Upper lobe of left lung (tissue), 6 donors: ENCODE results near the gene GULP1. TPM values are rescaled to one million over a fixed set of nuclear protein-coding genes. Genes with fewer than 3 reads are reported as not detected.
A peak's percentile ranks its signal among the peaks of the same experiment; 100 is the strongest.

Experiments
- ATAC-seq, 2 donors: fragments of 200-7000 bp; cut with Tn5 transposase; one replicate each; pipeline ENCODE4 v1.9.1; 2022; ENCODE audit warnings: mild to moderate bottlenecking in 2 of 2, moderate library complexity in 2 of 2; ENCODE audit not compliant: low FRiP score in 2 of 2
- DNase-seq, 2 donors: peaks; one replicate each; pipeline ENCODE4 v3.0.0-alpha.2; 2019 to 2020
- H3K27ac ChIP-seq, 4 donors: fragments of 200-600 bp; sonication (generic); one replicate each; pipeline ENCODE4 v1.5.1; 2016 to 2019
- H3K27me3 ChIP-seq, 4 donors: fragments of 200-600 bp; sonication (generic); one replicate each; pipeline ENCODE4 v1.5.1; 2017 to 2019
- H3K36me3 ChIP-seq, 4 donors: fragments of 200-600 bp; sonication (generic); one replicate each; pipeline ENCODE4 v1.5.1; 2016 to 2019
- H3K4me1 ChIP-seq, 4 donors: fragments of 200-600 bp; sonication (generic); one replicate each; pipeline ENCODE4 v1.5.1; 2018 to 2019
- H3K4me3 ChIP-seq, 4 donors: fragments of 200-600 bp; sonication (generic); one replicate each; pipeline ENCODE4 v1.5.1; 2017 to 2019; ENCODE audit warnings: mild to moderate bottlenecking in 2 of 4, moderate library complexity in 1 of 4
- H3K9me3 ChIP-seq, 4 donors: fragments of 200-600 bp; sonication (generic); one replicate each; pipeline ENCODE4 v1.5.1; 2018 to 2019
- EP300 ChIP-seq, 4 donors: sonication (generic); formaldehyde crosslinking; IDR thresholded peaks; one replicate each; pipeline ENCODE4 v1.5.1; 2017; ENCODE audit warnings: antibody characterized with exemption in 4 of 4, control low read depth in 2 of 4
- POLR2A ChIP-seq, 4 donors: fragments of 450-650 bp; IDR thresholded peaks; one replicate each; pipeline ENCODE4 v1.5.1; 2016 to 2017; ENCODE audit warnings: antibody characterized with exemption in 4 of 4, mild to moderate bottlenecking in 2 of 4
- POLR2AphosphoS5 ChIP-seq, 2 donors: sonication (generic); formaldehyde crosslinking; IDR thresholded peaks; one replicate each; pipeline ENCODE4 v1.5.1; 2017; ENCODE audit warnings: antibody characterized with exemption in 2 of 2
- WGBS, 2 donors: methylation state at CpG; one replicate each; pipeline ENCODE4 v1.1.5; 2017 to 2018; 5-methylcytosine and 5-hydroxymethylcytosine counted together
- total RNA-seq, 6 donors: library from RNA; depleted of rRNA in 4 of 6; stranded (reverse); fragments of >200 nt in 4 of 6; gene quantifications; one replicate each; pipeline versions ENCODE4 v1.1.0 to v1.2.1, GENCODE V29; 2016 to 2021
- TF ChIP-seq, protein P1 (sequence below), 6 experiments: fragments of 450-650 bp in 4 of 6; fragments of 200-600 bp in 2 of 6; sonication (generic) in 2 of 6; IDR thresholded peaks; one replicate each; pipeline ENCODE4 v1.5.1; 2016 to 2019; ENCODE audit warnings: antibody characterized with exemption in 6 of 6
- donor health status: DM: no; HTN: no; CAD: no; lungs with moderate emphysema.
- donor health status: DM: no; HTN: yes; CAD: no; lungs with severe emphysema.

GULP1 gene
- total RNA-seq, 6 donors from 2014 or later: 12.5 to 71.2 (median 32.7) TPM

DNA sequence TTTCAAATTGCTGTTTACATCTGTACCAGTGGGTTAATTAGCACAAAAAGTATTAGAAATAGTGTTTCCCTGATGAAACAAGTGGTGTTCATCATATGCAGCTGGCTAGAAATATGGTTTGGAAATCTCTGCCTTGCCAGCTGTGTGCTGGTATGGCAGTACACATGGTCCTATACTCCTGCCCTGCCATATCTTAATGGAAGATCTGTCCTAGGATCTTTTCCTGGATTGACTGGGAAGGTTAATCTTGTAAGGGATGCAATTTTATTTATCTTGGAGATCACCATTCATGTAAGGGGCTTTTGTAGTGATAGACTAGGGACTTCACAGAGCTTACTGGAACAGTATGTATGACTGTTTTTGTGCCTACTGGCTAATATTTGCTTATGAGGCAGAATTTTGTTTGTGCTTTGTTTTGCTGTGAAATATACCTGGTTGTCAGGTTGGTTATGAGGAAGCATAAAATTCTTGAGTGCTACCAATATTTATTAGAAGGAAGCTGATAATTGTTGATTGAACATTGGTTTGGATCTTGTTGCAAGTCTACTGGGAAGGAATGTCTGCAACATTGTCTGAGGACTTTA, 73.5 kb downstream of the GULP1 start:
- DNase-seq (no peak), ATAC-seq (no peak)
- TF ChIP-seq POLR2A (IDR thresholded peaks at IDR 0.05) (no peak), POLR2AphosphoS5 (IDR thresholded peaks at IDR 0.05) (no peak), EP300 (IDR thresholded peaks at IDR 0.05) (no peak)
- TF ChIP-seq, protein P1, sequence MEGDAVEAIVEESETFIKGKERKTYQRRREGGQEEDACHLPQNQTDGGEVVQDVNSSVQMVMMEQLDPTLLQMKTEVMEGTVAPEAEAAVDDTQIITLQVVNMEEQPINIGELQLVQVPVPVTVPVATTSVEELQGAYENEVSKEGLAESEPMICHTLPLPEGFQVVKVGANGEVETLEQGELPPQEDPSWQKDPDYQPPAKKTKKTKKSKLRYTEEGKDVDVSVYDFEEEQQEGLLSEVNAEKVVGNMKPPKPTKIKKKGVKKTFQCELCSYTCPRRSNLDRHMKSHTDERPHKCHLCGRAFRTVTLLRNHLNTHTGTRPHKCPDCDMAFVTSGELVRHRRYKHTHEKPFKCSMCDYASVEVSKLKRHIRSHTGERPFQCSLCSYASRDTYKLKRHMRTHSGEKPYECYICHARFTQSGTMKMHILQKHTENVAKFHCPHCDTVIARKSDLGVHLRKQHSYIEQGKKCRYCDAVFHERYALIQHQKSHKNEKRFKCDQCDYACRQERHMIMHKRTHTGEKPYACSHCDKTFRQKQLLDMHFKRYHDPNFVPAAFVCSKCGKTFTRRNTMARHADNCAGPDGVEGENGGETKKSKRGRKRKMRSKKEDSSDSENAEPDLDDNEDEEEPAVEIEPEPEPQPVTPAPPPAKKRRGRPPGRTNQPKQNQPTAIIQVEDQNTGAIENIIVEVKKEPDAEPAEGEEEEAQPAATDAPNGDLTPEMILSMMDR (IDR thresholded peaks at IDR 0.05): no peak
- Histone ChIP-seq H3K36me3 (no peaks in the 10 kb centered on the region), H3K4me1 (peaks cover 0 to 2% (median 0%) of the 10 kb centered on the region in 4 donors), H3K9me3 (no peaks in the 10 kb centered on the region), H3K4me3 (no peak overlapping the region), H3K27me3 (no peaks in the 10 kb centered on the region), H3K27ac (no peak overlapping the region)

DNA sequence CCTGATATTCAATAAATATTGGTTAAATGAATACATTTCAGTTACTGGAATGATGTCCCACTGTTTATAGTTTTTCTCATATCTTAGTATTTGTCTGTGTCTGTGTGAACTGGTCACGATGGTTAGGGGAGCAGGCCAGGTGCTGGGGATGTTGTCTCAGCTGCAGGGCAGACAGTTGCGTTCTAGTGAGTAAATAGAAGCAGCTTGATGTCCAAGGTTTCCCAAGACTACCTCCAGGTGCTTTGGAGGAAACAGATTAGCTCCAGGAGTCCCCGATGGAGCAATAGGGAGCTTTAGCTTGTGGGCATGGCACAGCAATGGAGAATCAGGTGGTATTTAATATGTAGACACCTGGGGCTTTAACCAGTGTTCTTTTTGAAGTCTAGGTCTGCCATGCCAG, 75.5 kb downstream of the GULP1 start:
- ATAC-seq (no peak), DNase-seq (no peak)
- no peak overlapping the region for H3K27ac ChIP-seq
- no peaks in the 10 kb centered on the region for H3K27me3 ChIP-seq
- H3K4me3 ChIP-seq: no peak overlapping the region
- H3K36me3 ChIP-seq: no peaks in the 10 kb centered on the region
- TF ChIP-seq EP300 (IDR thresholded peaks at IDR 0.05) (no peak), POLR2AphosphoS5 (IDR thresholded peaks at IDR 0.05) (no peak), POLR2A (IDR thresholded peaks at IDR 0.05) (no peak)
- TF ChIP-seq, protein P1 (IDR thresholded peaks at IDR 0.05): no peak
- peaks cover 0 to 2% (median 0%) of the 10 kb centered on the region in 4 donors for H3K4me1 ChIP-seq
- no peaks in the 10 kb centered on the region for H3K9me3 ChIP-seq
- WGBS, 2 donors: 81 to 89% methylated on average over 3 of the region's 3 CpGs

DNA sequence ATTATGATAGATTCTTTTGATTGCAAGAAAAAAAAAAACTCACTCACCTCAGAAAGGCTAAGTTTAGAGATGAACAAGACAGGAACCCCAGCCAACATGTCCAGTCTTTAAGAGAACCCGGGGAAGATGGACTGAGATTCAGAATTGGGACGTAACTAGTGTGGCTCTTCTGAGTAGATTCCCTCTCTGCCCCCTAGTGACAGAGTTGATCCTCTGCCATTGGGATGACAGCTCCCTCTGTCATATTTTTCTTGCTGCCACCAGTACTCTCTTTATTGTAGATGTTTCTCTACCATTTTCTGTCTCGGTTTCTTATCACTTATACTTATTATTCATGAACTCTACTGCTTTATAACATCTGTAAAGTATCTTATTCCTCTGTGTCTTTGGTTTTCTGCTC, 77.7 kb downstream of the GULP1 start:
- 33 to 34% methylated on average over 3 of the region's 3 CpGs for WGBS, 2 donors
- no peaks in the 10 kb centered on the region for H3K9me3 ChIP-seq
- H3K27me3 ChIP-seq: no peaks in the 10 kb centered on the region
- no peak overlapping the region for H3K4me3 ChIP-seq
- H3K4me1 ChIP-seq: peaks cover 0 to under 1% (median 0%) of the 10 kb centered on the region in 4 donors
- H3K36me3 ChIP-seq: no peaks in the 10 kb centered on the region
- DNase-seq: peak in 1 of 2 donors; percentile 26
- no peak for TF ChIP-seq POLR2A (IDR thresholded peaks at IDR 0.05)
- TF ChIP-seq, protein P1 (IDR thresholded peaks at IDR 0.05): peak; percentile 28 to 57 (median 44)
- peak in 1 of 2 donors; percentile 72 for ATAC-seq
- H3K27ac ChIP-seq: no peak overlapping the region

DNA sequence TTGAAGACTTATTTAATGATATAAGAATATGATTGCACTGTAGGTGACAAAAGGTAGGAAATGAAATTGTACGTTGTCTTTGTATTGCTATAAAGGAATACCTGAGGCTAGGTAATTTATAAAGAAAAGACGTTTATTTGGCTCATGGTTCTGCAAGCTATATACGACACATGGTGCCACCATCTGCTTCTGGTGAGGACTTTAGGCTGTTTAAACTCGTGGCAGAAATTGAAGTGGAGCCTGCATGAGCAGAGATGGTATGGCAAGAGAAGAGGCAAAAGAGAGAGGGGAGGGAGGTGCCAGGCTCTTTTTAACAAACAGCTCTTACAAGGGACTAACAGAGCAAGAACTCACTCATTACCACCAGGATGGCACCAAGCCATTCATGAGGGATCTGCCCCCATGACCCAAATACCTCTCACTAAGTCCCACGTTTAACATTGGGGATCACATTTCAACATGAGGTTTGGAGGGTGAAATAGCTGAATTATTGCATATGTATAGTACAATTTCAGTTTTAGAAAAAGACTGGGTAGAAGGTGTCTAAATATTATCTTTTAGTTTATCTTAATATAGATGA, 86.8 kb downstream of the GULP1 start:
- TF ChIP-seq POLR2AphosphoS5 (IDR thresholded peaks at IDR 0.05): no peak
- no peak for TF ChIP-seq EP300 (IDR thresholded peaks at IDR 0.05)
- TF ChIP-seq POLR2A (IDR thresholded peaks at IDR 0.05): no peak
- TF ChIP-seq, protein P1 (IDR thresholded peaks at IDR 0.05): no peak
- no peak overlapping the region for H3K4me3 ChIP-seq
- 80 to 82% methylated on average over 5 of the region's 5 CpGs for WGBS, 2 donors
- H3K27me3 ChIP-seq: no peaks in the 10 kb centered on the region
- peaks cover 0 to 24% (median 19%) of the 10 kb centered on the region in 4 donors for H3K4me1 ChIP-seq
- no peak overlapping the region for H3K27ac ChIP-seq
- ATAC-seq: no peak
- H3K9me3 ChIP-seq: no peaks in the 10 kb centered on the region
- DNase-seq: no peak
- no peaks in the 10 kb centered on the region for H3K36me3 ChIP-seq

DNA sequence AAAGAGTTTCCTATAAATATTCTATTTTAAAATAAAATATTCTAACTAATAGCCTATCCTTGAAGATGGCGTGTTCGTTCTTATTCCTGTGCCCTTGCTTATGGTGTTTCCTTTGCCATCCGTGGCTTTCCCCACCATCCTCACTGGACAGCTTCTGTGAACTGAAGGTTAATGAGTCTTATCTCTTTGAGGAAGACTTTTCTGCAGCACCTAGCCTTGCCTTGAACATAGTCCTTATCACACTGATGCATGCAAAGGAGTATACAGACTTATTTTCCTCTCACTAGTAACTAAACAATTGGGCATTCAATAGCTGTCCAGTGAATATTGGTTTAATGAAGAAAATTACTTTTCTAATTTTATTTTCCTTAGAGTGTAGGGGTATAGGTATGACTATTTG, 88.1 kb downstream of the GULP1 start:
- no peaks in the 10 kb centered on the region for H3K27me3 ChIP-seq
- H3K4me1 ChIP-seq: peaks cover 0 to 19% (median 17%) of the 10 kb centered on the region in 4 donors
- no peak overlapping the region for H3K4me3 ChIP-seq
- DNase-seq: no peak
- TF ChIP-seq, protein P1 (IDR thresholded peaks at IDR 0.05): no peak
- TF ChIP-seq POLR2A (IDR thresholded peaks at IDR 0.05) (no peak), EP300 (IDR thresholded peaks at IDR 0.05) (no peak), POLR2AphosphoS5 (IDR thresholded peaks at IDR 0.05) (no peak)
- no peak for ATAC-seq
- peaks cover 0 to under 1% (median 0%) of the 10 kb centered on the region in 4 donors for H3K9me3 ChIP-seq
- no peaks in the 10 kb centered on the region for H3K36me3 ChIP-seq
- no peak overlapping the region for H3K27ac ChIP-seq
- WGBS, 2 donors: 90 to 92% methylated on average over 3 of the region's 3 CpGs
